Endometrium (tissue), 2 donors: ENCODE measurements around the gene PDIK1L.

Experiments used
- FAIRE-seq: peaks from 2 replicates; lab custom pipeline; 2012; peaks lifted over from hg19 to GRCh38; lab: Jason Lieb, UNC
- donor health status: control.
- donor health status: control.

The PDIK1L gene

GRCh38 chr1:26155370-26156284 is 44.0 kb downstream of the PDIK1L start:
- no peak for FAIRE-seq

DNA sequence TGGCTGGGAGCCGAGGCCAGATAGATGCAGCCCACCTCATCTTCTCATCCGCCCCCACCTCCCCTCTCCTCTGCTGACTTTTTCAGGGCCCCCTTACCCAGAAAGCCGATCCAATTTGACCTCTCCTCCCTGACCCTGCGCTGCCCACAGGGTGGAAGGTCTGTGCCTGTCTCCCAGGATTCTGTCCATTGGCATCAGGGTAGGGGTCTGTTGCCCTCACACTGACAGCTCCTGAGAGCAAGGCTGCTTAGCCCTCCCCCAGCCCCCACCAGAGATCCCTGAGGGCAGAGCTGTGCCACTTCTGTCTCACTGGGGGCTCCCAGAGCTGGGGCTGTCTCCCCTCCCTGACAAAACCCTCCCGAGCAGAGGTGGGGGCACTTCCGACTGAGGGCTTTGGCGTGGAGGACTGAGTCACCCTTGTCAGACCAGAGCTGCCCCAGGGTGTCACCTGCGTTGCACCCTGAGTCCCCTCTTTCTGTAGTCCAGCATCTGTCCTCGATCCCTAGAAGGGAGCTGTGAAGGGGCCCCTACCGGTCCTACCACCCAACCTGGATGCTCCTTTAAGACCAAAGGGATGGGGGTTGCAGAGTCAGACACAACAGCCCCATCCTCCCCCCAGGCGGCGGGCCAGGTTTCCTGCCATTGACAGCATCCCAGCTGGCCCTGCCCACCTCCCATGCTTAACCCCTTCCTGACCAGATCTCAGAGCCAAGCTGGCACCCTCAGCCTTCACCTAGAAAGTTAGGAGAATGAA is 44.8 kb downstream of the PDIK1L start:
- FAIRE-seq = no peak

- FAIRE-seq = no peak
Observed at GRCh38 chr1:26158271-26158907, 46.8 kb downstream of the PDIK1L start.

- no peak for FAIRE-seq
Observed at GRCh38 chr1:26158908-26159742, 47.5 kb downstream of the PDIK1L start, which contains the start of gene FAM110D. Gene FAM110D, plus strand, starts transcription at chr1:26159079. Its CDS starts 2,213 bp downstream, at chr1:26161292.

GRCh38 chr1:26159743-26160039 is 48.1 kb downstream of the PDIK1L start:
- FAIRE-seq = no peak

DNA sequence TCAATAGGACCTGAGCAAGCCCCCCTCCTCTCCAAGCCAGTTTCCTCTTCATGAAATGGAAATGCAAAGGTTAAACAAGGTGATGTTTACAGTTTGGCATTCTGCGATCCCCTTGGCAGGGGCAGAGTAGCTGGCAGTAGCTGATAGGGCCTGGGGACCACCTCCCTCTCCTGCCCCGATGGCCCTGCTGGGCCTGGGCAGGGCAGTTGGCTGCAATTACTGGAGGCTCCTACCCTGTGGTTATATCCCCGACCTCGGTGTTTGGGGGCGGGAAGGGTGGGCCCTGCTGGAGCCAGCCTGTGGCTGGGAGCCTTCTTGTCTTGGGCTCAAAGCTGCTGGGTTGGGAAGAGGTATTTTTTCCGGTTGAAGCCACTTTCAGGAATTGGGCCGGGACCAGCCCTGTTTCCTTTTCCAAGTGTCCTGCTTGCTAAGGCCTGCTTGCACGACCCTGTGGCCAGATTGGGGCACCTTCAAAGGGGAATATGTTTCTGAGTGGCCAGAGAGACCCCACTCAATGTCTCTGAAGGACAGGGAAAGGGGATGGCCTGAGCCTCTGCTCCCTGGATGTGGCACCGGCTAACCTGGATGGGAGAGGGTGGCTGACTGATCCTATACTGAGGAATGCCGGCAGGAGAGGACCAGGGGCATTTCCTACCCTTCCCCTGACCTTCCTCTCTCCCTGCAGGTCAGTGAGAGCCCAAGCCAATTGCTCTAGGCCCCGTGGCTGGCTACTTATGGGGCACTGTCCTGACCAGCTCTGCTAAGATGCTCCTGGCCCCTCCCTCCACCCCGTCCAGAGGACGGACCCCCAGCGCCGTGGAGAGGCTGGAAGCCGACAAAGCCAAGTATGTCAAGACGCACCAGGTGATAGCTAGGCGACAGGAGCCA is 49.1 kb downstream of the PDIK1L start:
- FAIRE-seq = no peak

- FAIRE-seq = no peak
Observed at GRCh38 chr1:26161415-26162219, 50.0 kb downstream of the PDIK1L start.

- FAIRE-seq = no peak
Observed at GRCh38 chr1:26162220-26162709, 50.6 kb downstream of the PDIK1L start.

GRCh38 chr1:26163684-26164035 is 52.0 kb downstream of the PDIK1L start:
- FAIRE-seq = no peak

GRCh38 chr1:26164036-26164860 is 52.6 kb downstream of the PDIK1L start:
- FAIRE-seq = no peak

GRCh38 chr1:26164861-26165842 is 53.5 kb downstream of the PDIK1L start:
- no peak for FAIRE-seq

GRCh38 chr1:26166719-26167281 is 55.2 kb downstream of the PDIK1L start:
- no peak for FAIRE-seq

DNA sequence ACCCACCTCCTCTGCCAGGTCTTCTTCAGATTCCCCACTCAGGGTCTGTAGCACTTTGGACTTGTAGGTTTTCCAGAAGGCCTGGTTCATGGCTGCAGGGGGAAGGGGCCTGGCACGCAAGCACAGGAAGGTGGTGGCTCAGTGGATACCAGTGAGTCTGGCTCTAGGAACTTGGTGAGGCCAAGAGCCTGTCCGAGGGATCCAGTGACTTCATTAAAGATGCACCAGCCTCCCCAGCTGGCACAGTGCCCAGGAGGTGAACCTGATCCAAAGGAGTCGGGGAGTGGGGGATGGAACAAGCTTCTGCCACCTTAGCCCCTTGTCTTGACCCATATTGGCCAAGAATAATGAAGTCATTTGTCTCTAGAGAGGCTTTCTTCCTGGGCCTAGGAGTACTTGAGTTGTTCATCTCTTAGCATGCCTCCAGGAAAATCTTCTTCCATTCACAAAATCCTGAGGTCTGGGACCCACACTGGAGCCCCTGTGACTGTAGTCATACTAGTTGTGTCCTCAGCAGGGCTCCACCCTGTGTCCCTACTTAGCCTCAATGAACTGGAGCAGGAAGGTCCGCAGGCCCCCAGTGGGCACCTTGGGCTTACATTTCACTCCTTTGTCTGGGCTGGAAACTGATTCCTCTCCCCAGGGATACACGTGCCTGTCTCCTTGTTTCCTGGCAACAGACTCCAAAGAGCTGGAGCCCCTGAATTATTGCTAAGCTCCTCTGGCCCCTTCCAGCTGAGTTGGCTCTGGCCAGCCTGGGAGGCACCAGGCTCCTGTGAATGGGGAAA is 57.0 kb downstream of the PDIK1L start, which contains the start of gene C1orf232:
Gene C1orf232 (minus strand): TSS at position 554 of the 788 bp plus-strand sequence. CDS start 464 bp downstream, at position 90.
- FAIRE-seq = no peak

DNA sequence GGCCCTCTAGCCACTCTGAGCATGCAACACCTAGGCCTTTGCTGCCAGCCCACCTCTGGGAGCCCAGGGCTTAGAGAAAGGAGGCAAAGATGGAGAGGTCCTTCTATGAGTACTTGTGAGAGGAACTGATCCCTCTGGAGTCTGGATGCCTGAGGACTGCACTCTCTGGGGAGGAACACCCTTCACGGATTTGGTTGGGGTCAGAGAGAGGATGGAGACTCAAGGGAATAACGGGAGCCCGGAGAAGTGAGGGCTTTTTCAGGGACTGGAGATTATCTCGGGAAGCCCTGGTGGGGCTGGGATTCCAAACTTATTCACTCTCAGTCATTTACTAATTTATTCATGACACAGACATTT is 57.6 kb downstream of the PDIK1L start:
- no peak for FAIRE-seq

DNA sequence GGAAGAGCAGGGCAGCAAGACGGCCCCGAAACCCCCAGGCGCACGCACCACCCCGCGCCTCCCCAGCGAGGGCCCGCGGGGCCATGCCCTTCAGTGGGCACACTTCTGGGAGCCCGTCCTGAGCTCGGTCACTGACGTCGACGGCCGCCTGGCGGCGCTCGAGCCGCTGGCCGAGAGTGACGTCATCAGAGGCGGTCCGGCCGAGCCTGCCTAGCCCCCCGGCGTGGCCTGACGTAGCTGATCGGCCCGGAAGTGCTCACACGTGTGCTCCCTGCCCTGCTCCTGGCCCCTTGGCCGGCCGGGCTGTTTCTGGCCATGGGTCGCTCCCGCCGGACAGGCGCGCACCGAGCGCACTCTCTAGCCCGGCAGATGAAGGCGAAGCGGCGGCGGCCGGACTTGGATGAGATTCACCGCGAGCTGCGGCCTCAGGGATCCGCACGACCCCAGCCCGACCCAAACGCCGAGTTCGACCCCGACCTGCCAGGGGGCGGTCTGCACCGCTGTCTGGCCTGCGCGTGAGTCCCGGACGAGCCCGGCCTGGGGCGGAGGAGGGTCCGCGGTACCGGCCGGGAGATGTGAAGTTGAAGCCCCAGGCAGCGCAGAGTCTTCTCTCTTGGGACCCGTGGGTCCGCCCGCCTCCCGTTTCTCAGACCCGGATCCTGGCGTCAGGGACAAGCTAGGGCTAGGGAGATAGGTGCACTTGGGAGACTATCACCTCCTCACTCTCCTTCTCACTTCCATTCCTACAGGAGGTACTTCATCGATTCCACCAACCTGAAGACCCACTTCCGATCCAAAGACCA is 58.2 kb downstream of the PDIK1L start, which contains the start of gene ZNF593:
Gene ZNF593 (plus strand): TSS at position 240 of the 803 bp plus-strand sequence. CDS start 76 bp downstream, at position 316.
- peak; percentile 21 for FAIRE-seq

DNA sequence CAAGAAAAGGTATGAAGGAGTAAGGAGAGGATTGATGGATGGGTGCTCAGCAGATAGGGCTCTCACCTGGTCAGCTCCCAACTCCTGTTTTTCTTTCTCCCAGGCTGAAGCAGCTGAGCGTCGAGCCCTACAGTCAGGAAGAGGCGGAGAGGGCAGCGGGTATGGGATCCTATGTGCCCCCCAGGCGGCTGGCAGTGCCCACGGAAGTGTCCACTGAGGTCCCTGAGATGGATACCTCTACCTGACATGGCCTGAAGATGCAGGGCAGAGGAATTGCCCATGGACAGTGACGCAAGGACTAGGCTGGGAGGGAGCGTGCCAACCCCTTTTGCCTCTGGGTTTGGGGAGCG is 58.8 kb downstream of the PDIK1L start:
- no peak for FAIRE-seq
